GM21381 (cell line): ENCODE measurements around the gene MYO5C.
A peak's percentile ranks its signal among the peaks of the same experiment; 100 is the strongest.

ENCODE experiments used
- ATAC-seq: cut with Tn5 transposase; IDR thresholded peaks from one replicate; pipeline ENCODE4 v1.9.1; 2021; ENCODE audit warnings: mild to moderate bottlenecking, moderate library complexity; ENCODE audit not compliant: unreplicated experiment

MYO5C gene

GRCh38 chr15:52214553-52214952 is 81.1 kb downstream of the MYO5C start:
- ATAC-seq: no peak

GRCh38 chr15:52213206-52213605 is 82.4 kb downstream of the MYO5C start:
- no peak for ATAC-seq

GRCh38 chr15:52208306-52208946 is 87.2 kb downstream of the MYO5C start:
- peak; percentile 65 for ATAC-seq

- no peak for ATAC-seq
Measured at GRCh38 chr15:52207191-52207590, 88.4 kb downstream of the MYO5C start.

- no peak for ATAC-seq
Measured at GRCh38 chr15:52206446-52206845, 89.2 kb downstream of the MYO5C start.

- no peak for ATAC-seq
Measured at GRCh38 chr15:52204657-52205056, 90.9 kb downstream of the MYO5C start.

GRCh38 chr15:52200831-52201365 is 94.7 kb downstream of the MYO5C start:
- no peak for ATAC-seq

- ATAC-seq: no peak
Measured at GRCh38 chr15:52199271-52199670, 96.3 kb downstream of the MYO5C start.

- no peak for ATAC-seq
Measured at GRCh38 chr15:52196891-52197290, 98.7 kb downstream of the MYO5C start.

GRCh38 chr15:52193791-52194190 is 101.8 kb downstream of the MYO5C start:
- ATAC-seq: no peak

- no peak for ATAC-seq
Measured at GRCh38 chr15:52193321-52193720, 102.3 kb downstream of the MYO5C start.

GRCh38 chr15:52191207-52191606 is 104.4 kb downstream of the MYO5C start, which contains the start of gene GNB5:
TSS of gene GNB5 (minus strand) at chr15:52191392. CDS start at chr15:52184676, 6,716 bp downstream.
- no peak for ATAC-seq

- no peak for ATAC-seq
Measured at GRCh38 chr15:52186651-52187486, 108.7 kb downstream of the MYO5C start.

GRCh38 chr15:52185151-52185561 is 110.4 kb downstream of the MYO5C start:
- ATAC-seq: no peak

- ATAC-seq: no peak
Measured at GRCh38 chr15:52184721-52185120, 110.9 kb downstream of the MYO5C start.

- ATAC-seq: no peak
Measured at GRCh38 chr15:52183562-52184173, 111.9 kb downstream of the MYO5C start.

- ATAC-seq: no peak
Measured at GRCh38 chr15:52181938-52182780, 113.4 kb downstream of the MYO5C start.

GRCh38 chr15:52180851-52181450 is 114.7 kb downstream of the MYO5C start:
- no peak for ATAC-seq

GRCh38 chr15:52180196-52180835 is 115.3 kb downstream of the MYO5C start:
- peak; percentile 30 for ATAC-seq
